GM18867 (cell line): ENCODE data around the gene ZNF891.

Experiments
- ATAC-seq: cut with Tn5 transposase; IDR thresholded peaks from one replicate; pipeline ENCODE4 v1.9.1; 2021; ENCODE audit warnings: mild to moderate bottlenecking, moderate library complexity; ENCODE audit not compliant: unreplicated experiment

ZNF891 gene

DNA sequence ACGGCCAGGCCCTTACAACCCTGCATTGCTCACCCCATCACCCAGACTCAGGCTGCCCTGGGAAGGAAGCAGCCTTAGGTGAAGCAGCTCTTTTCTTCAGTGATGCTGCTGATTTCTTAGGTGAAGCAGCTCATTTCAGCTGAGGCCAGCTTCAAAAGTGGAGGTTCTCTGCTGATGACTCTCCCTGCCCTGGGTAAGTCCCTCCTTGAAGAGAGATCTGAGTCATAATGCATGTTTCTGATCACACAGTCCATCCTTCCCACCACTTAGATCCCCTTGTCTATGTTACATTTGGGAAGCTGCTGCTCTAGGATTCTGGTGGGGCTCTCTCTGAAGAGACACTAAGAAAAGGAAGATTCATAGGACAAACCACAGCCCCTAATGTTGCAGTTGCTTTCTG is 66.5 kb downstream of the ZNF891 start:
- no peak for ATAC-seq

DNA sequence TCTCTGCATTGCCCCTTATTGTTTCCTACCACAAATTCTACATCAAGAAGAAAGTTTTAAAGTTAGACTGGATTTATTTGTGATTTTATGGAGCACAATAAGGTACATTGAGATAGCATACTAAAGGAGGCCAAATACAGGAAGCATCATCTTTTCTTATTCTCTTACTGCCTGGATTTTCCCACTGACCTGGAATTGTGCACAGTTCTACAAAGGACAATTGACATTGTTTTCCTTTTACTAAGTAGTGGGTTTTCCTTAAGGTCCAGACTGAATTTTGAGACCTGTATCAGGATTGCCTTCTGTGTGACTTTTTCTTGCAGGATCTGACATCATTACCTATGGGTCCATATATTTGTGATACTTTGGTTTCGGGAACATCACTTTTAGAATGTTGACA is 68.1 kb downstream of the ZNF891 start:
- ATAC-seq = no peak

DNA sequence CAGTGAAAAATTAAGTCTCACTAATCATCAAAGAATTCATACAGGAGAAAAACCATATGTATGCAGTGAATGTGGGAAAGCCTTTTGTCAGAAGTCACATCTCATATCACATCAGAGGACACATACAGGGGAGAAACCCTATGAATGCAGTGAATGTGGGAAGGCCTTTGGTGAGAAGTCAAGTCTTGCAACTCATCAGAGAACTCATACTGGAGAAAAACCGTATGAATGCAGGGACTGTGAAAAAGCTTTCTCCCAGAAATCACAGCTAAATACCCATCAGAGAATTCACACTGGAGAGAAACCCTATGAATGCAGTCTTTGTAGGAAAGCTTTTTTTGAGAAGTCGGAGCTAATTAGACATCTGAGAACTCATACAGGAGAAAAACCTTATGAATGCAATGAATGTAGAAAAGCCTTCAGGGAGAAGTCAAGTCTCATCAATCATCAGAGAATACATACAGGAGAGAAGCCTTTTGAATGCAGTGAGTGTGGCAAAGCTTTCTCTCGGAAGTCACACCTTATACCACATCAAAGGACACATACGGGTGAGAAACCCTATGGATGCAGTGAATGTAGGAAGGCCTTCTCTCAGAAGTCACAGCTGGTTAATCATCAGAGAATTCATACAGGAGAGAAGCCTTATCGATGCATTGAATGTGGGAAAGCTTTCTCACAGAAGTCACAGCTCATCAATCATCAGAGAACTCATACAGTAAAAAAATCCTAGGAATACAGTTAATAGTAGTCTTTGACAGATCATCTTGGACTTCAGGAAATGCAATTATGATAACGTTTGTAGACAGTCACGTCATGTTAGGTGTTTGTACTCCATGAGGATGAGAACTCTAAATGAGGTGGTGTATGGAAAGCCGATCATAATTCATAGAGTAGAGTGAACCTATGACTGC is 71.6 kb downstream of the ZNF891 start:
- no peak for ATAC-seq

DNA sequence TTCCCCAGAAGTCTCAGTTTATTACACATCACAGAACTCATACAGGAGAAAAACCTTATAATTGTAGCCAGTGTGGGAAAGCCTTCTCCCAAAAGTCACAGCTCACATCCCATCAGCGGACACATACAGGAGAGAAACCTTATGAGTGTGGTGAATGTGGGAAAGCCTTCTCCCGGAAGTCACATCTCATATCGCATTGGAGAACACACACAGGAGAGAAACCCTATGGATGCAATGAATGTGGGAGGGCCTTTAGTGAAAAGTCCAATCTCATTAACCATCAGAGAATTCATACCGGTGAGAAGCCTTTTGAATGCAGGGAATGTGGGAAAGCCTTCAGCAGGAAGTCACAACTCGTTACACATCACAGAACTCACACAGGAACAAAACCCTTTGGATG is 72.6 kb downstream of the ZNF891 start:
- ATAC-seq = no peak
